Activated CD4-positive, alpha-beta T cell treated with anti-CD3 and anti-CD28 coated beads, Interleukin-2, amount 50 U/mL, for 48 hours (primary cell): ENCODE results near the gene VDAC1.

Experiments
- DNase-seq, 2 experiments: peaks; one replicate each; pipeline ENCODE4 v3.0.0-alpha.2; 2020

Gene VDAC1

DNA sequence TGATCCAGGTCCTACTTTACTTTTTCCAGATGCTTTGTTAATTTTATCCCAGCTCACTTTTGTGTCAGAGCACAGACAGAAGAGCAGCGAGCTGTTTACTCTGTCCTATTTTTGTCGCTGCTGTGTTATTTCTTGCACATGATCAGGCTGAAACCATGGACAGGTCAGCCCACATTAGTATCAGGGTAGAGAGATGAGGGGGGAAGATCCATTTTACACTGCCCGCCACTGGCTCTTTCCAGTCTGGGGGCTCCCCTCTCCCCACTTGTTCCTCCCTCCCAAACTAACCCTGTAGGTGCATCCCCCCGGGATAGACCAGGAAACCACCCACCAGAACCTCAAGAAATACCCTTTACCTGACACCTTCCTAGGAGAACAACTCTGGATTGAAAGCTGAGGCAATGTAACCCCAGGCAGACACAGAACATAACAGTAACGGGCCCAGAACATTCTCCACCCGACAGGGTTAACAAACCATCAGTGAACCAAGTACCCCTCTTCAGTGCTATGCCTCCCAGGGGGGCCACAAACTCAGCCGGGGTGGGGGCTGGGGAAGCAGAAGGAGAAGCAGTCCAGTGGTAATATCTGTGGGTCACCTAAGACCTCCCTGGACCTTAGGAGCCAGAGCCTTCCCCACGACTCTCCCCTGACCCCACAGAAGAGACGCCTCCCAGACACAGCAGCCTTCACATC, 10.3 kb downstream of the VDAC1 start:
- no peak for DNase-seq

DNA sequence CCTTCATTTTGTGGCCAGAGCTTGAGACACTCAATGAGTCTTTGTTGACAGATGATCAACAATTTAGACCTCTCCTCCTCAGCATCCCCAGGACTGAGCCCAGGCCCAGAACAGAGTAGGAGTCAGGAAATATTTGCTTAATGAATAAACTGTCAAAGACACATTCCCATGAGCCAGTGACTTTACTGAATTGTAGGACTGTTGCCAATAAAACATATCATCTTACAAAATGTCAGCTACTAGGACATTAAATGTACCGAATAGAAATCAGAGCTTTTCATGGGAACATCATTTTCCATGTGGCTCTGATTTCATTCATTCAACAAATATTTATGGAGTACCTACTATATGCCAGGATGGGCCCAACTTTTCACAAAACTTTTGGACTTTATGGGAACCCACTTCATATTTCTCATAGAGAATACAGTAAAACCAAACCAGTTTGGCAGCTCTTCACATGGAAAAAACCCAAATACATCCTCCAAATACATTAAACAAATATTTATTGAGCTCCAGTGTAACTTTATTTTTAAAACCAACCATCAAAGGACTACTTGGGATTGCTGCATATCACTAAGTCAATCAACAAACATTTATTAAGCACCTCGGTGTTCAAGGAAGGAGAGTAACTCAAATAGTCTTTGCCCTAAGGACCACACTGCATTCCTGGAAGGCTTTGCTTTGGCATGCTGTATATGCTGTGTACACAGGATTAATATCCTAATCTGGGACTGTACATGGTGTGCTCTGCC, 11.4 kb downstream of the VDAC1 start:
- no peak for DNase-seq

DNA sequence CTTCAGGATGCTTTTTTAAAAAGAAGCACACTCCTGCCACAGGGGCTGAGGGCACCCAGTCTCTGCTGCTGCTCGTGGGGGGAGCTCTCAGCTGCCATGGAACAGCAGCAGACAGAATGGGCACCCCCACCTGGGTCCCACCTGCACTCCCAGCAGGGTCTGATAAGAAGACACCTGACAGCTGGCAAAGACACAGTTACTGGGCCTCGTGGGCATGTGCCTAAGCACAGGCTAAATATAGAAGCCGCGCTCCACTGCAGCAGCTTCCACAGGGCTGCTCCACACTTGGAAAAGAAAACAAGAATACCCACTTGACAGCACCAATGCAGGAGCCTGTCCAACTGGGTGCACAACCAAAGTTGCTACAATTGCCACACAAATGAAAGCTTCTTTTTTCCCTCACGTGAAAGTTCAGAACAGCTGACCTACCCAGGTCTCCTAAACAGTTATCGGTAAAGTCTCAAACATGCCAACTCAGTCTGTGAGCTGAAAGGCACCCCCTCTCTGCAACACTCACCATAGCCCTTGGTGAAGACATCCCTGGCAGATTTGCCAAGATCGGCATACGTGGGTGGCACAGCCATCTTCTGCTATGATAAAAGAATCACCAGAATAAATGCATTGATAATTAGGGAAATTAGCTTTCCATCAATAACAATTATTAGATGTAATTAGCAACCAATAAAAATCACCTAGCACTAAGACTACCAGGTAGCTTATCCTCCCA, 12.2 kb downstream of the VDAC1 start:
- DNase-seq: no peak

GRCh38 chr5:133991171-133991910, 13.4 kb downstream of the VDAC1 start:
- no peak for DNase-seq

DNA sequence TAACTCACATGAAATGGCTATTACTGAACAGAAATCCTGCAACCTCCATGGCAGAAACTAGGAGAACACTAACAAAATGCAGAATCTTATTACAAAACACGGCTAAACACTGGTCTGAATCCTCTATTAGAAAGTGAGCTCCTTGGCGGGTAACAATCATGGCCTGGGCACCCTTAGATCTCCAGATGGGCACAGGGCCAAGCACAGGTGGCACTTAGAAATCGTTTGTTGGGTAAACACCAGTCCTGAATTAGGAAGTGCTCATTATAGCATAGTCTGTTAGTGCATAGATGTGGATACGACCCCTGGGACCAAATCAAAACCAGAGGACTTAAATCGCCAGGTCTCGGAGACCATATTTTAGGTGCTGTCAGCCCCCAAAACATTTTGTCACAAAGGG, 14.4 kb downstream of the VDAC1 start:
- DNase-seq: no peak

GRCh38 chr5:133985540-133986180, 19.1 kb downstream of the VDAC1 start:
- DNase-seq: no peak

DNA sequence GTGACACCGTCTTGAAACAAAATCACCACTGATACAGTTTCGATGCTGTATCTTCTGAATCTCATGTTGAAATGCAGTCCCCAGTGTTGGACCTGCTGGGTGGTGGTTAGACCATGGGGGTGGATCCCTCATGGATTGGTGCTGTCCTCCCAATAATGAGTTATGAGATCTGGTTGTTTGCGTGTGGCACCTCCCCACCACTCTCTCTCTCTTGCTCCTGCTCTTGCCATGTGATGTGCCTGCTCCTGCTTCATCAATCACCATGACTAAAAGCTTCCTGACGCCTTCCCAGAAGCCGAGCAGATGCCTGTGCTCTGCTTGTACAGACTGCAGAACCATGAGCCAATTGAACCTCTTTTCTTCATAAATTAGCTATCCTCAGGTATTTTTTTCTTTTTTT, 21.1 kb downstream of the VDAC1 start:
- no peak for DNase-seq

DNA sequence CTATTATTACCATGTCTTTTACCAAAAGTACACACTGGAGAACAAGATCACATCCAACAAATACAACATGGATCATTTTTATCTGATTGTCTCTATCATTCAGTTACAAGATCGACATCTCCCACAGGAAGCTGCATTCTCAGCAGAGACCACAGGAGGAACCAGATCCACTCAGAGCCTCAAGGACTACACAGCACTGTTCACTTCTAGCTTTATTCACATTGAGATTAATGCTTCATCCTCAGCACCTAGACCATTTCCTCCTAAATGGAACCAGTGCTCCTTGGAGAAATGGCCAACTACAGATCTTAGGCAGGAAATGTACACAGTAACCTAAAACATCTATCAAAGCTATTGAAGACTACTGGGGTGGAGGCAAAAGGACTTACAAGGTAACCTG, 23.1 kb downstream of the VDAC1 start:
- no peak for DNase-seq

- DNase-seq: no peak
These were observed 24.1 kb downstream of the VDAC1 start for GRCh38 chr5:133980652-133981051.

- no peak for DNase-seq
These were observed 25.8 kb downstream of the VDAC1 start for GRCh38 chr5:133978943-133979342.

DNA sequence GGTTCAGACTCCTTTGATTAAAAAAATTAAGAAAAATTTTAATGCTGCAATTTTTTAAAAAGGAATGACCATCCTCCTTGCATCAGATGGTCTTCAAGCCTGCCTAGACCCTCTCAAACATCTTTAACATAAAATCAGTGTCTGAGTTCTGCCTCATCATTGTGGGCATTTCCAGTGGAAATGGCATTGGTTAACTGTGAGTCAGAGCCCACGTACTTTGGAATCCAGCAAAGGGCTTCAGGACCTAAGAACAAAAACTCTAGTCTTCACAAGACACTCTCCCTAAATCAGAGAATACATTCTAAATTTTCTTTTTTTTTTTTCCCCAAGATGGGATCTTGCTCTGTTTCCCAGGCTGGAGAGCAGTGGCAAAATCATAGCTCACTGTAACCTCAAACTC, 26.9 kb downstream of the VDAC1 start:
- no peak for DNase-seq

DNA sequence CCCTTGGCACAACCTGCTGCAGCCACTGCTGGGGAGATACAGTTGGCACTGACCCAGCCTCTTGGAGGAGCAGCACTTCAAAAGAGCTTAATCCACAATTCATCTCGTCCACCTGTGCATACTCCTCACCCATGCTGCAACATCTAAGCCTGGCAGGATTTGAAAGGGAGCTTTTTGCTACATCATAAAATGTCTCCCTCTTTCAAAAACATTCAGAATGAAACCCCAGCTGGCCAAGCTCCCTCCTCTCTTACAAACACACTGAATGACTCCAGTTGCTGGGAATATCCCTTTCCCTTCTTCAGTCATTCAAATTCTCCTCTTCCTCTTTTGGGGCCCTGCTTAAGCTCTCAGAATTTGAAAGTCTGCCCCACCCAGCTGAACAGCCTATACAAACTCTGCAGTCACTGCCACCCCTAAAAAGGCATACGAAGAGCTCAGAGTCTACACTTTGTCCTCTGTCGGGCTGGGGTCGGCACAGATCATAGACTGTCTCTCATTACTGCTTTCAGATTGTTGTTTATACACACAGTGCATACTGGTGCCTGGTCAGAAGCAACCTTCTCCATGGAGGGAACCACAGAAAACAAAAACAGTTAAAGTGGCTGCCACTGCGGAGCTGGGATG, 27.5 kb downstream of the VDAC1 start:
- peak in 1 of 2 experiments; percentile 22 for DNase-seq

DNA sequence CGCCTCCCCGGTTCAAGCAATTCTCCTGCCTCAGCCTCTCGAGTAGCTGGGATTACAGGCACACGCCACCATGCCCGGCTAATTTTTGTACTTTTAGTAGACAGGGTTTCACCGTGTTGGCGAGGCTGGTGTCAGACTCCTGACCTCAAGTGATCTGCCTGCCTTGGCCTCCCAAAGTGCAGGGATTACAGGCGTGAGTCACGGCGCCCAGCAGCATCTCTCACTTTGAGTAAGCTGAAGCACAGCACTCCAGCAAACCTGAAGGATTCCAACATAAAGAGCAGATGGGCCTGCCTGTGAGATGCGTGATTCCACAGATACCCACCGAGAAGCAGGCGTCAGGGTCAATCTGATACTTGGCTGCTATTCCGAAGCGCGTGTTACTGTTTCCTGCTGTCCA, 29.2 kb downstream of the VDAC1 start:
- peak; percentile 31 to 49 for DNase-seq

DNA sequence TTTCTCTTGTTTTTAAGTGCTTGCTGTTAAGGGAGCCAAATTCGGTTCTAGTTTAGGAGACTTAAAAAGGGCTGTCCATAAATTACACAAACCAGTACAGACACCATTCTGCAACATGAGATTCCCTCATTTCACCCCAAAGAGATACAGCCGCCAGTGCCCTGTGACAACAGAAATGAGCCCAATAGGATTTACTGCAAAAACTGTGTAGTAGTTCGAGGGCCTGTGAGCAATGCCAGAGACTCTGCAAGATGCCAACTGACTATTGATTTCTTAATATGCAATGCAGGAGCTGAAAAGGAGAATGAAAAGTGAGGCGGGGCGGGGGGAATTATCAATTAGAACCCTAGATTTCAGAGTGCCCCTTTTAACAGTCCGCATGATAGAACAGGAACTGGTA, 30.6 kb downstream of the VDAC1 start:
- DNase-seq: no peak

DNA sequence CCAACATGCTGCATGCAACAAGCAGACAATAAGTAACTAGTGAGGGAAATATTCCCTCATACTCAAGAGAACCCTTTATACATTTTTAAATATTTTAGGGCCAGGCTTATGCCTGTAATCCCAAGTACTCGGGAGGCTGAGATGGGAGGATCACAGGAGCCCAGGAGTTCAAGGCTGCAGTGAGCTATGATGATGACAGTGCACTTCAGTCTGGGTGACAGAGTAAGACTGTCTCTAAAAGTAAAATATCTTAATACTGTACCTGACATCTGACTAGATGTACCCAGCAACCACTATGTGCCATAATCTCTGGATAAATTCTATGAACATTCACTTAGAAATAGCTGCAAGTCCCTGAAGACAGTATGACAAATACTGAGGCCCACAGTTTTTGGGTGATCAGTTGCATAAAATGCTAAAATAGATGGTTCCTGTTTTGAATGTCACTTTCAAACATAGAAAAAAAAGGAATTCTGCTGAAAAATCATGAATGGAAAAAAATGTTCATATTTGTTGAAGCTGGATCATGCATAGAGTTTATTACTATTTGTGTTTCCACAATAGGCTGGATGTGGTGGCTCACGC, 34.4 kb downstream of the VDAC1 start:
- DNase-seq: no peak

DNA sequence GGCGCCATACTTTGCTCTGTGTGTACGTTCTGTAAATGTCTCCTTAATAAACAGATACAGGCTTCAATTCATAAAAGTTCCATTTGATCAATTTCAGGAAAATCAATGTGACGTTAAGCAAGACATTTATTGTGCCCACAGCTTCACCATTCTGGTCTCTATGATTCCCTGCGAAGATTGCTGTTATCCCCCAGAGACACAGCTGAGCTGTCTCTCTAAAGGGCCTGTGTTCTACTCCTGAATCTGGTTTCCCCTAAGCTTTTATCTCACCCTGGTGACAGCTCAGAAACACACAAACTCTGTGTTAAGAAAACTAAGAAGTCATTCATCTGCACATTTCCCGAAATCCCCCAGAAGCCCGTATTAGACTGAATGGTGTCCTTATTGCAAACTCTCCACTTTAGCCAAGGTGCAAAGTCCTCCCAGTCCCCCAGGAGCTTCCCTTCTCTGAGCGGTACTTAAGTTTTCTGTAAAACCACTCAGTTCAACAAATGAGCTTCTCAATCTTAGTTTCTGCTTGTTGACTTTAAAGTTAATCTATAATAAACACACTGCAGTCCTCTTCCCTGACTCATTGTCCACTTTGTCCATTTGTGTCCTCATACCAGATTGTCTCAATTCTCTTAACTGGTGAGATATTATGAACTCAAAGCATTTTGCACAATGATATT, 35.0 kb downstream of the VDAC1 start:
- no peak for DNase-seq

DNA sequence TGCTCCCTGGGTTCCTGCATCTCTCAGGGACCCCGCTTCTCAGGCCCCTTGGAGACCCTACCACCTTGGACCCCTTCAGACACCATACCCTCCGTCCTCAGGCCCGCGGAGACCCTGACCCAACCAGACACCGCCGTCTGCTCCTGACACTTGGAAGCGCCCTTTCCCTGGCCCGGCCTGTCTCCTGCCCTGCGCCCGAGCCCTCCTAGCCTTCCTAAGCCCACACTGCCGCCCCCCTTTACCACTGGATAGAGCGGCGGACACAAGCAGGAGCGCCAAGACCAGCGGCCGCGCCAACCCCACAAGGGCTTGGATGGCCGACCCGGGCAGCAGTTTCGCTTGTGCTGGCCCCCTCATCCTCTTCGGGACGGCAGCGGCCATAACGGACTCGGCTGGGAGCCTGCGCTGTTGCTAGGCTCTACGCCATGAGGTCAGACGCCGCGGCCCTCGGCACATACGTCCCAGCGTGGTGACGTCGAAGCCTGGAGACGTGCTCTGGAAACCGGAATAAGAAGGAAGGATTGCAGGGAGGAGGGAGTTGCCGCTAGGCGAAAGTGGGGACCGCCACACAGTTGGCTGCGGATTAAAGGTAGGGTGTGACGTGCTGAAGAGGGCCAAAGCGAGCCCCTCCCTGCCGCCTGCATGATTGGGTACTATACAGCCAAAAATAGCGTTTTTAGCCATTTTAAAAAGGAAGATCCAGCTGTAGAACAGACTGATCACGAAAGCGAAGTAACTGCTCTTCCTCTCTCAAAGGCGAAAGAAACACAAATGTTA, 36.4 kb downstream of the VDAC1 start, which contains the start of gene C5orf15:
Gene C5orf15, minus strand, starts transcription at position 422 of the 777 bp plus-strand sequence. Its CDS starts 41 bp downstream, at position 381.
- DNase-seq: peak; percentile 93 to 96

DNA sequence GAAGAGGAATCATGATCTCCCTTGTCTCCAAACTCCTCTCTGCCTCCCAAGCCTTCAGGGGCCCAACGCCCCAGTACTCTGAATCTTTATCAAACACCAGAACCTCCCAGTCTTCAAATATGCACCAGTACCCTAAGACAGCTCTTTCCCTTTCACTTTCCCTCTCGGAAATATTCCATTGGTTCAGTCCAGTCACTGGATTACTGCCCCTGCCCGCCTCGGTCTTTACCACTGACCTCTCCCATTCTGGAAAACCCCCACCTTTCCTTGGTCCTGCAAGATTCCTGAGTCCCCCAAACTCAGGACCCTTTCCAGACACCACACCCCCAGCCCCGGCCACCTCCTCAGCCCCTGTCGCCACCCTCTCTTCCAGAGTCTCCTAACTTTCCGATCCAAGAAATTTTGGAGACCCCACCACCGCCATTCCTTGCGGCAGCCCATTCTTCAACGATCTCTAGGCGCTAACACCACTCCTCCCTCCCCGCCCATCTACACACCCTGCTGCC, 37.0 kb downstream of the VDAC1 start:
- no peak for DNase-seq

- no peak for DNase-seq
These were observed 37.7 kb downstream of the VDAC1 start for GRCh38 chr5:133967124-133967523.

DNA sequence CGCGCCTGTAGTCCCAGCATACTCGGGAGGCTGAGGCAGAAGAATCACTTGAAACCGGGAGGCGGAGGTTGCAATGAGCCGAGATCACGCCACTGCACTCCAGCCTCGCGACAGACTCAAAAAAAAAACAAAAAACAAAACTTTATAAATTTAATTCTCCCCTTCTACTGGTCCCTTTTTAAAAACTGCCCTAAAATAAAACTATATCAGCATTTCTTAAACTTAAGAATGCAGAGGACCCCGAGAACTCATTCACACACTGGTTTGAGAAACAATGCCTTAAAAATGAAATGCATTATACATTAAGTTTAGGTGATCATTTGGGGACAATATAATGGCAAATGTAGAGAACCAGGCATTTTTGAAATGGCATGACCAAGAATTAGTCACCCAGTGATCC, 38.7 kb downstream of the VDAC1 start:
- no peak for DNase-seq
